SW 1271 (cell line): ENCODE results near the gene SYNJ2BP.
"Not testable (repeated sequence)": the region's sequence is repeated elsewhere in the genome, so short reads cannot be mapped to it uniquely, and the experiment has no call there.

ENCODE experiments used
- DNase-seq, 2 experiments: peaks; one replicate each; lab custom pipeline; 2025; lab: John Stamatoyannopoulos, UW

The SYNJ2BP gene, protein sequence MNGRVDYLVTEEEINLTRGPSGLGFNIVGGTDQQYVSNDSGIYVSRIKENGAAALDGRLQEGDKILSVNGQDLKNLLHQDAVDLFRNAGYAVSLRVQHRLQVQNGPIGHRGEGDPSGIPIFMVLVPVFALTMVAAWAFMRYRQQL

GRCh38 chr14:70416725-70417349, at the start of gene SYNJ2BP:
TSS of gene SYNJ2BP (minus strand) at chr14:70417090. CDS start at chr14:70416963, 127 bp downstream.
- peak; percentile 19 to 81 for DNase-seq

GRCh38 chr14:70454731-70455130, 37.8 kb upstream of the SYNJ2BP start:
- no peak for DNase-seq

DNA sequence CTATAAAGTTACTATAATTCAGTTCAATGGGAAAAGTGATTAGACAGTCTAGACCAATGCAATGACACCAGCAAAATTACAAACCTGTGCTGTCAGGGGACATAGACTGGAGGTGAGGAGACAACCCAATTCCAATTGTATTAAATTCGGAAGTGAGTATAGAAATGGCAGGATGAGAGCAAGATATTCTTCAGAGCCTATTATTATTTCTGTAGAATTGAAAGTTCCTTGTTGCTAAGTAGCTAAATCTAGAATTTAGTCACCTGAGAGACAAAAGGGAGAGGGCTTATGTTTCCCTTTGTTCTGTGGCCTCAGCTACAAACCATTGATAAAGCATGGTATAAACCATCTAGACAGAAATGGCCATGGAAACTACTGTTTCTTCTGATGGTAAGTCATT, 35.0 kb upstream of the SYNJ2BP start, which contains the start of gene ADAM21:
Gene ADAM21, plus strand, starts transcription at position 301 of the 400 bp plus-strand sequence. CDS start 5,326 bp downstream, outside the sequence.
- DNase-seq, result no peak

DNA sequence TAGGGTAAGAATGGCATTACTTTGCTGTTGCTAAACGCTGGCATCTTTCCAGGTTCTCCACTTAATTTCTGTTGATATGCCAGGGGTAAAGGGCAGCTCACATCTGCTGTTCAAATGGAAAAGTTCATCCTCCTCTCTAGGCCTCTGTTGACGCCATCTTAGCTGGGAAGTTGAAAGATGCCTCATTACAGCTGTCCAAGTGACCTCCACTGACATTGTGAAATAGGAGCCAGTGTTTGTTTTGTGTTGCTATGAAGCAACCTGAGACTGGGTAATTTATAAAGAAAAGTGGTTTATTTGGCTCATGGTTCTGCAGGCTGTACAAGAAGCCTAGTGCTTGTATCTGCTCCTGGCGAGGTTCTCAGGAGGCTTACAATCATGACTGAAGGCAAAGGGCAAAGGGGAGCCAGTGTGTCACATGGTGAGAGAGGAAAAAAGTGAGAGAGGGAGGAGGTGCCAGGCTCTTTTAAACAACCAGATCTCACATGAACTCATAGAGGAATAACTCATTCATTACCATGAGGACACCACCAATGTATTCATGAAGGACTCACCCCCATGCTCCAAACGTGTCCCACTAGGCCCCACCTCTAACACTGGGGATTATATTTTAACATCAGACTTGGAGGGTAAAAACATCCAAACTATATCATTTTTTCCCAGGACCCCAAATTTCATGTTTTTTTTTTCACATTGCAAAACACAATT, 31.9 kb upstream of the SYNJ2BP start:
- peak in 1 of 2 experiments; percentile 21 for DNase-seq

DNA sequence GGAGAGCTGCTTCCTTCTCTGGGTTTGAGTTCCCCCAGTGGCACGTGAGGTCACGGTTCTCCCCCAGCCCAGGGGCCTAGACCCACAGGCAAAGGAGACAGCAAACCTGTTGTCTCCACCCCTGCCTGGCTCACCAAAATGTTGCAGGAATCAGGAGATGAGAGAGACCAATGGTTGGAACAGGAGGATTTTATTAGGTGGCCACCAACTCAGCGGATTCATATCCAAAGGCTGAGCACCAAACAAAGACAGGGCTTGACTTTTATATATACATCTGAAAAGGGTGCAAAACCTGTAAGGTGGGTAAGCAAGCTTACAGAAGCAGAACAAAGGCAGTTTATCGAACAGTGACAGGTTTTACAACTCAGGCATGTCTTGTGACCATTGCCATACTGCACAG, 25.9 kb upstream of the SYNJ2BP start:
- DNase-seq, result no peak

DNA sequence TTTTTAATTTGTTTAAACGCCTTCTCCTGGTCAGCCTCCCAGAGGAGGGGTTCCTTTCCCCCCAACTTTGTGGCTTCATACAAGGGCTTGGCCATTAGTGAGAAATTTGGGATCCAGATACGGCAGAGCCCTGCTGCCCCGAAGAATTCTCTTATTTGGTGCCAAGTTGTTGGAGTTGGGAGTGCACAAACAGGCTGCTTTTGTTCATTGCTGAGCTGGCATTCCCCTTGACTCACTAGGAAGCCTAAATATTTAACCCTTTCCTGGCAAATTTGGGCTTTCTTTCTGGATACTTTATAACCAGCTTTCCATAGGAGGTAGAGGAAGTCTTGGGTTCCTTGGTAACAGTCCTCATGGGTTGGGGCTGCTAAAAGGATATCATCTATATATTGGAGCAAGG, 24.8 kb upstream of the SYNJ2BP start:
- DNase-seq, result no peak

GRCh38 chr14:70436867-70437266, 20.0 kb upstream of the SYNJ2BP start:
- no peak for DNase-seq

DNA sequence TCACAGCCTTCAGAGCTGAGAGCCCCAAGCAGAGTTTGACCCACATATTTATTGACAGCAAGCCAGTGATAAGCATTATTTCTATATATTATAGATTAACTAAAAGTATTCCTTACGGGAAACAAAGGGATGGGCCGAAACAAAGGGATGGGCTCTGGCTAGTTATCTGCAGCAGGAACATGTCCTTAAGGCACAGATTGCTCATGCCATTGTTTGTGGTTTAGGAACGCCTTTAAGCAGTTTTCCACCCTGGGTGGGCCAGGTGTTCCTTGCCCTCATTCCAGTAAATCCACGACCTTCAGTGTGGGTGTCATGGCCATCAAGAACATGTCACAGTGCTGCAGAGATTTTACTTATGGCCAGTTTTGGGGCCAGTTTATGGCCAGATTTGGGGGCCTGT, 9.7 kb upstream of the SYNJ2BP start:
- DNase-seq, result not testable (repeated sequence)

DNA sequence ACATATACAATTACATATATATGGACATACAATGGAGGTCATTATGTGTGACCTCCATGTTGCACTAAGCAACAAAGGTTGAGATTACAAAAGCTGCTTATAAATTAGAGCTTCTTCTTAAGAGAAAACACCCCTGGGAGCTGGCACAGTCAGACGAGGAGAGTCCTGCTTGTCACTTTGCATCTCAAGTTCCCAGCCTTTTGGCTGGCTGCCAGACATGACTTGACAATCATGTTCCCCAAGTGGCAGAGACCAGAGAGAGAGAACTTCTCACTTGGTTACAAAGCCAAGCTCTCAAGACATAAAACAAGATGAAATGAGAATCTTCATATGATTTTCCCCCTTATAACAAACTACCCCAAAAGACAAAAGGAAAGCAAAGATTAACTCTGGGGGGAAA, 8.5 kb upstream of the SYNJ2BP start:
- DNase-seq, result no peak

GRCh38 chr14:70422538-70422937, 5.6 kb upstream of the SYNJ2BP start:
- DNase-seq, result no peak

GRCh38 chr14:70419270-70419931, 2.5 kb upstream of the SYNJ2BP start:
- not testable (repeated sequence) for DNase-seq

- DNase-seq, result peak in 1 of 2 experiments; percentile 23
Measured at GRCh38 chr14:70416338-70416724, 559 bp downstream of the SYNJ2BP start.

DNA sequence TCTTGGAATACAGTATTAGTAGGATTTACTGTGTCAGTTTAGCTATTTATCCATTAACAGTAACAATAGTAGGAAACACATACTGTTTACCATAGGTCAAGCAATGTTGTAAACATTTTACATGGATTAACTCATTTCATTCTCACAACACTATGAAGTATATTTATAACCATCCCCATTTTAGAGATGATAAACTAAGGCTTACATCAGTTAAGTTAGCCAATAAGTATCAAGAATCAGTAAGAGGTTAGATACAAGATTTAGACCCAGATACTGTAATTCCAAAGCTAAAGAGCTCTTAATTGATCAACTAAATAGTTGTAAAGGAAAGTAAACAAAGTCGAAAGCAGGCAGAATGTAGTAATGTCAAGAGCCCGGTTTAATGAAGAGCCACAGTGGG, 1.1 kb downstream of the SYNJ2BP start:
- no peak for DNase-seq

GRCh38 chr14:70407621-70408020, 9.3 kb downstream of the SYNJ2BP start:
- no peak for DNase-seq

DNA sequence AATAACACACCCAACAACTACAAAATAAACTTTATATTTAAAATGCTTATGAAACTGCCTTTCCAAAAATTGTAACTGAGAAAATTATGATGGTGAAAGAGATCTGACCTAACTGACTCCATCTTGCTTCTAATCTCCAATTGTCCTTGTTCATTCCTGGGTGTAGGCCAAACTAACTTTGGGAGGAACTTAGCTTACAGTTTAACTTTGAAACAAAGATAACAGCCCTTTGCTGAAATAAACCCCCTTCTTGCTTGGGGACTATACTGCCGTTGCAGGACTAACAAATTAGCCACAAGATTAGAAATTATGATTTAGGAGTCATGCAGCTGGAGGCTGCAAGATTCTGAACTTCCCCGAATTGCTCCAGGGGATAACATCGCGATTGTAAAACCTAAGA, 10.7 kb downstream of the SYNJ2BP start:
- DNase-seq, result not testable (repeated sequence)

- DNase-seq, result not testable (repeated sequence)
Measured at GRCh38 chr14:70403335-70403734, 13.6 kb downstream of the SYNJ2BP start.

DNA sequence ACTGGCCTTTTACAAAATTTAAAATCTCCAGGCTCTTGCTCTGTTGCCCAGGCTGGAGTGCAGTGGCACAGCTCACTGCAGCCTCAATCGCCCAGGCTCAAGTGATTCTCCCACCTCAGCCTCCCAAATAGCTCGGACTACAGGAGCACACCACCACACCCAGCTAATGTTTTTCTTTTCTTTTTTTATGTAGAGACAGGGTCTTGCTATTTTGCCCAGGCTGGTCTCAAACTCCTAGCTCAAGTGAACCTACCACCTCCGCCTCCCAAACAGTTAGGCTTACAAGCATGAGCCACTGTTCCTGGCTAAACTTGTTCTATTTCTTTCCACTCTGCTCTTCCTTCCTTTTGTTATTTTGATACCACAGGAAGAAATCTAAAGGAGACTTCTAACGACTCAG, 15.2 kb downstream of the SYNJ2BP start:
- DNase-seq, result no peak

DNA sequence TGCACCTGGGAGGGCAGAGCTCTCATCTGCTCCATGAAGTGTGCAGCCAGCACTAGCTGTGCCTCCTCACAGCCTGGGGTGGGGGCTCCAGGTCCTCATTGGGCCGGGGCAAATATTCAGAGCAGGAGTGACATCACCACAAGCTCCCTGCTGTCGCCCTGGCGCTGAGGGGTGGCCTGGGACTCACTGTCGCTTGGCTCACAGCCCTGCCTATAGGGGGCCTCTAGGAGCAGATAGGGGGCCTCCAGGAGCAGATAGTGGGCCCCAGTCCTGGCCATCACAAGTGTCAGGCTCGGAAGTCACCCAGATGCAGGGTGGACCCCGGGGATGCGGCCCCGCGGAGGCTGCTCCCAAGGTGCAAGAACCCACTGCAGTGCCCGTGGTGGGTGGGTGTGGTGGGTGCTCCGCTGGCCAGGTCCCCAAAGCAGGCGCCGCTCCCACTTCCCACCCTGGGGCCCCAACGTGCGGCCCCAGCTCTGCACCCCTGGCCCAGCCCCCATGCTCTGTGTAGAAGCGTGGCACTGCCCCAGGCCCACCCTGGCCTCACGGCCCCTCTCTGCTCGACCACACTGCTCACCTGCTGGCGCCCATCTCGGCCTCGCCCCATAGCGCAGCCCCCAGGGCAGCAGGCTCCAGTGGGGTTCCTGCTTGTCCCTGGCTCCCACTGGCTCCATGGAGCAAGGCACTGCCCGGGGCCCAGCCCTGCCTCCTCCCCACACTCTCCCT, 18.0 kb downstream of the SYNJ2BP start:
- no peak for DNase-seq

- DNase-seq, result no peak
Measured at GRCh38 chr14:70398280-70398679, 18.6 kb downstream of the SYNJ2BP start.

DNA sequence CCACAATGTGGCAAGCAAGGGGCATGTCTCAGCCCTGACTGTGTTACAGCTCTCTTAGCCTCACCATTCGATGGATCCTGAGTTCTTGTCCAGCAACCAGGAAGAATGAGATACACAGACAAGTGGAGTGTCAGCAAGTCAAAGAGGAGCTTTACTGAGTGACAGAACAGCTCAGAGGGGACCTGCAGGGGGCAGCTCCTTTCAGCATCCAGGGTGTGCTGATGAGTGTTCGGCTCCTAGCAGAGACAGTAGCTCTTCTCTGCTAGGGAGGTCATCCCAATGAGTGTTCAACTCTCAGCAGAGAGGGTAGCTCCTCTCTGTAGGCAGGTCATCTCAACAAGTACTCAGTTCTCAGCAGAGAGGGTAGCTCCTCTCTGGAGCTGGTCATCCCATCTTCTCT, 19.1 kb downstream of the SYNJ2BP start:
- DNase-seq, result no peak

GRCh38 chr14:70394674-70395306, 22.1 kb downstream of the SYNJ2BP start:
- no peak for DNase-seq

DNA sequence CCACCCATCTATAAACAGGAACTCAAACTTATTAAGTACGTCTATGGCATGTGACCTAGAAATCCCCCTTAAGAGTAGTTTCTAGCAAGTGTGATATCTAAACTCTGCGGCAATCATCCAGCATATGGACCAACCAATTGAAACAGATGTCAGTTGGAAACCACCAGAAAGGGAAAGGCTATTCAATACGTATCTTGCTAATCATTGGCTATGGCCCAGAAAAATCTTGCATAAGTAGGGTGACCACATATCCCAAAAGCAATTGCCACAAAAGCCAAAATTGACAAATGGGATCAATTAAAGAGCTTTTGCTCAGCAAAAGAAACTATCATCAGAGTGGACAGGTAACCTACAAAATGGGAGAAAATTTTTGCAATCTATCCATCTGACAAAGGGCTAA, 24.2 kb downstream of the SYNJ2BP start:
- DNase-seq, result no peak
